SK-N-SH (cell line): ENCODE data around the gene PTPRD. TPM values are rescaled to one million over a fixed set of nuclear protein-coding genes. Genes with fewer than 3 reads are reported as not detected.

ENCODE experiments used
- CTCF ChIA-PET: fragments of 300-600, 350-600 bp; formaldehyde crosslinking; extraction: SDS; loops from one replicate; lab custom pipeline; 2021; lab: Yijun Ruan, JAX
- POLR2A ChIA-PET: fragments of 350-600 bp; sonication (Branson Sonifier 250); formaldehyde crosslinking; extraction: SDS; loops from one replicate; lab custom pipeline; 2020; ENCODE audit warnings: antibody characterized with exemption, inconsistent platforms; lab: Yijun Ruan, JAX
- DNase-seq: peaks from one replicate; pipeline ENCODE4 v3.0.0; 2012
- H2AFZ ChIP-seq: fragments of 200-600 bp; sonication (generic); 2 replicates; pipeline ENCODE4 v1.8.1; 2016; ENCODE audit warnings: antibody characterized with exemption, mild to moderate bottlenecking, low read depth
- H3F3A ChIP-seq: fragments of 200-600 bp; sonication (generic); replicated peaks from 2 replicates; pipeline ENCODE3; 2016; ENCODE audit warnings: antibody characterized with exemption, mild to moderate bottlenecking; ENCODE audit not compliant: insufficient read depth
- H3K27ac ChIP-seq, 2 experiments: fragments of 200-500 bp in 1 of 2; fragments of 200-600 bp in 1 of 2; sonication (Bioruptor generic) in 1 of 2; sonication (generic), shearing (Covaris generic) in 1 of 2; 2 replicates each; pipeline versions ENCODE4 v1.5.1 to v1.6.1; 2014 to 2016; ENCODE audit warnings: low read depth in 2 of 2, inconsistent platforms in 1 of 2, low read length in 1 of 2, mild to moderate bottlenecking in 1 of 2, mixed read lengths in 1 of 2
- H3K27me3 ChIP-seq: fragments of 200-600 bp; sonication (generic), shearing (Covaris generic); 2 replicates; pipeline ENCODE4 v1.6.1; 2016; ENCODE audit warnings: mixed run types; ENCODE audit not compliant: insufficient read depth
- H3K36me3 ChIP-seq, 2 experiments: fragments of 200-500 bp in 1 of 2; fragments of 200-600 bp in 1 of 2; sonication (Bioruptor generic) in 1 of 2; sonication (generic) in 1 of 2; replicated peaks in 1 of 2; 2 replicates each; pipeline versions ENCODE3 to v1.5.1; 2014 to 2016; ENCODE audit warnings: low read length in 1 of 2, mild to moderate bottlenecking in 1 of 2; ENCODE audit not compliant: insufficient read depth in 2 of 2, control insufficient read depth in 1 of 2
- H3K4me1 ChIP-seq, 2 experiments: fragments of 200-500 bp in 1 of 2; fragments of 200-600 bp in 1 of 2; sonication (Bioruptor generic) in 1 of 2; sonication (generic), shearing (Covaris generic) in 1 of 2; 2 replicates each; pipeline versions ENCODE4 v1.5.1 to v1.6.1; 2014 to 2016; ENCODE audit warnings: low read depth in 1 of 2, low read length in 1 of 2, mixed run types in 1 of 2; ENCODE audit not compliant: insufficient read depth in 2 of 2, control insufficient read depth in 1 of 2
- H3K4me2 ChIP-seq: fragments of 200-600 bp; sonication (generic), shearing (Covaris generic); 2 replicates; pipeline ENCODE4 v1.6.1; 2017; ENCODE audit warnings: mixed run types
- H3K4me3 ChIP-seq, 2 experiments: fragments of 200-500 bp in 1 of 2; fragments of 200-600 bp in 1 of 2; sonication (Bioruptor generic) in 1 of 2; sonication (generic), shearing (Covaris generic) in 1 of 2; 2 replicates each; pipeline versions ENCODE4 v1.5.1 to v1.8.1; 2014 to 2016; ENCODE audit warnings: low read depth in 2 of 2, inconsistent platforms in 1 of 2, low read length in 1 of 2, mild to moderate bottlenecking in 1 of 2, mixed read lengths in 1 of 2, moderate library complexity in 1 of 2
- H3K79me2 ChIP-seq: fragments of 200-600 bp; sonication (generic); 2 replicates; pipeline ENCODE4 v1.8.1; 2017; ENCODE audit warnings: mild to moderate bottlenecking; ENCODE audit not compliant: insufficient read depth
- H3K9ac ChIP-seq: fragments of 200-600 bp; sonication (generic); 2 replicates; pipeline ENCODE4 v1.6.1; 2017; ENCODE audit warnings: mixed run types
- H3K9me2 ChIP-seq: fragments of 200-600 bp; sonication (generic); 2 replicates; pipeline ENCODE4 v1.6.1; 2017; ENCODE audit warnings: mixed run types
- H3K9me3 ChIP-seq: fragments of 200-600 bp; sonication (generic); 2 replicates; pipeline ENCODE4 v1.6.1; 2017; ENCODE audit warnings: mixed run types, mild to moderate bottlenecking, moderate library complexity
- H4K20me1 ChIP-seq: fragments of 200-600 bp; sonication (generic); 2 replicates; pipeline ENCODE4 v1.6.1; 2017; ENCODE audit warnings: mild to moderate bottlenecking, mixed run types; ENCODE audit not compliant: insufficient read depth
- ELF1 ChIP-seq: IDR thresholded peaks from 2 replicates; pipeline ENCODE4 v1.4.0; 2012
- FOXJ3 ChIP-seq: sonication (generic); formaldehyde crosslinking; IDR thresholded peaks from 2 replicates; pipeline ENCODE4 v1.5.1; 2020; ENCODE audit warnings: mild to moderate bottlenecking, missing genetic modification reagents
- GATA2 ChIP-seq: sonication (generic); formaldehyde crosslinking; IDR thresholded peaks from 2 replicates; pipeline ENCODE4 v1.5.0; 2020; ENCODE audit warnings: mild to moderate bottlenecking, missing genetic modification reagents
- RAD21 ChIP-seq: IDR thresholded peaks from 2 replicates; pipeline ENCODE4 v1.6.1; 2012; ENCODE audit warnings: mild to moderate bottlenecking, low read length
- RCOR1 ChIP-seq: fragments of 150-350 bp; IDR thresholded peaks from 2 replicates; pipeline ENCODE4 v1.6.1; 2017; ENCODE audit warnings: antibody characterized with exemption, low read length
- RXRA ChIP-seq: IDR thresholded peaks from 2 replicates; pipeline ENCODE4 v1.4.0; 2012; ENCODE audit warnings: low read depth, mild to moderate bottlenecking, borderline replicate concordance
- SIN3A ChIP-seq: IDR thresholded peaks from 2 replicates; pipeline ENCODE4 v1.6.1; 2012; ENCODE audit warnings: low read depth, mild to moderate bottlenecking, low read length, moderate library complexity, borderline replicate concordance
- WGBS: methylation state at CpG from one replicate; pipeline ENCODE4 v1.1.6; 2017; ENCODE audit warnings: low lambda C conversion rate; 5-methylcytosine and 5-hydroxymethylcytosine counted together
- polyA plus RNA-seq, 3 experiments: library from polyadenylated mRNA; depleted of rRNA; stranded (reverse); fragments of >200 nt; gene quantifications; 2 replicates each; pipeline ENCODE4 v1.2.3, GENCODE V29; 2012
- TF ChIP-seq, protein P1 (sequence below): fragments of 150-350 bp; IDR thresholded peaks from 2 replicates; pipeline ENCODE4 v1.6.1; 2016; ENCODE audit warnings: mild to moderate bottlenecking, low read depth, low read length
- TF ChIP-seq, protein P2 (sequence below): IDR thresholded peaks from 2 replicates; pipeline ENCODE4 v1.4.0; 2012; ENCODE audit warnings: low read depth, borderline replicate concordance
- TF ChIP-seq, protein P3 (sequence below): IDR thresholded peaks from 2 replicates; pipeline ENCODE4 v1.4.0; 2012; ENCODE audit warnings: low read depth, borderline replicate concordance

The PTPRD gene
- polyA plus RNA-seq, 1 of the 3 experiments (the other 2 are of a cell fraction), result 0.15 TPM

DNA sequence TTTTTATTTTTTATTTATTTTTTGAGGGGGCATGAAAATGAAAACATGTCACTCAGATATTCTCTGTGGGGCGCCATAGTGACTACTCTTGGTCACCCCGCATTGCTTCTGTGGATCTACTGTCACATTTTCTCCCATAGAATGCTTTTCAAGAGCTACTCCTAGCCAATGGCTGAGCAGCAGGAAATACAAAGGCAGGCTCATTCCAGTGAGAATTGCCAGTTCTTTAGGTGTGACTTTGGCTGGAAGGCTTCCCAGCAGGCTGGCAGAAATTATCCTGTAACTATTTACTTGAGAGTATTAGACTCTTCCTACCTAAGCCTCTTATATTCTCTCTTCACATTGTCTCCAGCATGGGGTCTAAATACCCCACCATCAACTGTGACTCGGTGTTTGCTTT is 21.0 kb upstream of the PTPRD start:
- H2AFZ ChIP-seq, result no peak overlapping the region
- CTCF ChIA-PET, result no interaction called here
- no peaks in the 10 kb centered on the region for H3K79me2 ChIP-seq
- H3K36me3 ChIP-seq, result no peaks in the 10 kb centered on the region
- H3K4me3 ChIP-seq, result no peak overlapping the region
- no peak overlapping the region for H3K4me2 ChIP-seq
- H3K9me2 ChIP-seq, result no peaks in the 10 kb centered on the region
- no peaks in the 10 kb centered on the region for H3K9me3 ChIP-seq
- 27% methylated on average over 3 of the region's 3 CpGs for WGBS
- H4K20me1 ChIP-seq, result no peaks in the 10 kb centered on the region
- no peak overlapping the region for H3K9ac ChIP-seq
- H3K27ac ChIP-seq, result no peak overlapping the region
- POLR2A ChIA-PET, result no interaction called here
- no peaks in the 10 kb centered on the region for H3K4me1 ChIP-seq
- no peaks in the 10 kb centered on the region for H3K27me3 ChIP-seq
- TF ChIP-seq RAD21, result no peak
- DNase-seq, result no peak
- no peaks in the 10 kb centered on the region for H3F3A ChIP-seq

DNA sequence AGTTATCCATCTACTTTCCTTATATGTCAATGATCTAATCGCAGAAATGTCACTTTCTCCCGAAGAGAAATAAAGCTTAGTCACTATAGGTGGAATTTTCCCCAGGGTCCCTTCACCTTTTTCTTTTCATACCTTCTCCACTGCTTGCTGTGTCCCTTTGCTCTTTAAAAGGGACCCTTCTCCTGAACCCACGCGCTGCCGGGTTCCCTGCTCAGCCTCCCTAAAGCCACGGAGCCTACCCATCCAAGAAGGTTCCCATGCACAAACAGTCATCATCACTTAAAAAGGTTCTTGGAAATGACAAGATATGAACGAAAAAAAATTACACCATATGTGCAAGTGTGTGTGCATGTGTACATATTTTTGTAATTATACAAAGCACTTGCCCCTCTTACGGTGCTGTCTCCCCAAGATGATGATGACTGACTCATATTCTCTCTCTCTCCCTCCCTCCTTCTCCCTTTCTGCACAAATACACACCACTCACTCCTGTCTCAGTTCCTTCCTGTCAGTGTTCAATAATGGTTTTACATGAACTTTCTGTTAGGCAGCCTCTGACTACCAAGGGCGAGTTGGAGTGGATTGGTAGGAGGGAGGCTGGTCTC is 1.5 kb upstream of the PTPRD start:
- Histone ChIP-seq H2AFZ (no peak overlapping the region), H3K9ac (no peak overlapping the region), H3K27ac (no peak overlapping the region), H3K4me3 (no peak overlapping the region), H3F3A (no peaks in the 10 kb centered on the region), H3K36me3 (no peaks in the 10 kb centered on the region), H3K27me3 (peaks cover 37% of the 10 kb centered on the region), H3K4me1 (peaks cover 0 to 3% of the 10 kb centered on the region in 2 experiments; a peak in 1 of 4 replicates), H3K4me2 (no peak overlapping the region), H4K20me1 (no peaks in the 10 kb centered on the region), H3K79me2 (no peaks in the 10 kb centered on the region), H3K9me2 (no peaks in the 10 kb centered on the region), H3K9me3 (no peaks in the 10 kb centered on the region)
- ChIA-PET CTCF (interaction anchor here (1.3 kb wide), 1 partner anchor 10 kb away, joined by 3 read pairs; no protein-coding TSS in a partner anchor), POLR2A (interaction anchor here (0.9 kb wide), 1 partner anchor 10 kb away, joined by 3 read pairs; no protein-coding TSS in a partner anchor)
- 7% methylated on average over 9 of the region's 9 CpGs for WGBS
- TF ChIP-seq, protein P1, sequence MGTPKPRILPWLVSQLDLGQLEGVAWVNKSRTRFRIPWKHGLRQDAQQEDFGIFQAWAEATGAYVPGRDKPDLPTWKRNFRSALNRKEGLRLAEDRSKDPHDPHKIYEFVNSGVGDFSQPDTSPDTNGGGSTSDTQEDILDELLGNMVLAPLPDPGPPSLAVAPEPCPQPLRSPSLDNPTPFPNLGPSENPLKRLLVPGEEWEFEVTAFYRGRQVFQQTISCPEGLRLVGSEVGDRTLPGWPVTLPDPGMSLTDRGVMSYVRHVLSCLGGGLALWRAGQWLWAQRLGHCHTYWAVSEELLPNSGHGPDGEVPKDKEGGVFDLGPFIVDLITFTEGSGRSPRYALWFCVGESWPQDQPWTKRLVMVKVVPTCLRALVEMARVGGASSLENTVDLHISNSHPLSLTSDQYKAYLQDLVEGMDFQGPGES, result no peak
- TF ChIP-seq GATA2 (CRISPR knock-in tag) (no peak), FOXJ3 (CRISPR knock-in tag) (no peak), RXRA (no peak), SIN3A (no peak), ELF1 (no peak), RCOR1 (no peak)
- TF ChIP-seq, protein P2, sequence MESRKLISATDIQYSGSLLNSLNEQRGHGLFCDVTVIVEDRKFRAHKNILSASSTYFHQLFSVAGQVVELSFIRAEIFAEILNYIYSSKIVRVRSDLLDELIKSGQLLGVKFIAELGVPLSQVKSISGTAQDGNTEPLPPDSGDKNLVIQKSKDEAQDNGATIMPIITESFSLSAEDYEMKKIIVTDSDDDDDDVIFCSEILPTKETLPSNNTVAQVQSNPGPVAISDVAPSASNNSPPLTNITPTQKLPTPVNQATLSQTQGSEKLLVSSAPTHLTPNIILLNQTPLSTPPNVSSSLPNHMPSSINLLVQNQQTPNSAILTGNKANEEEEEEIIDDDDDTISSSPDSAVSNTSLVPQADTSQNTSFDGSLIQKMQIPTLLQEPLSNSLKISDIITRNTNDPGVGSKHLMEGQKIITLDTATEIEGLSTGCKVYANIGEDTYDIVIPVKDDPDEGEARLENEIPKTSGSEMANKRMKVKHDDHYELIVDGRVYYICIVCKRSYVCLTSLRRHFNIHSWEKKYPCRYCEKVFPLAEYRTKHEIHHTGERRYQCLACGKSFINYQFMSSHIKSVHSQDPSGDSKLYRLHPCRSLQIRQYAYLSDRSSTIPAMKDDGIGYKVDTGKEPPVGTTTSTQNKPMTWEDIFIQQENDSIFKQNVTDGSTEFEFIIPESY, result no peak
- TF ChIP-seq, protein P3, sequence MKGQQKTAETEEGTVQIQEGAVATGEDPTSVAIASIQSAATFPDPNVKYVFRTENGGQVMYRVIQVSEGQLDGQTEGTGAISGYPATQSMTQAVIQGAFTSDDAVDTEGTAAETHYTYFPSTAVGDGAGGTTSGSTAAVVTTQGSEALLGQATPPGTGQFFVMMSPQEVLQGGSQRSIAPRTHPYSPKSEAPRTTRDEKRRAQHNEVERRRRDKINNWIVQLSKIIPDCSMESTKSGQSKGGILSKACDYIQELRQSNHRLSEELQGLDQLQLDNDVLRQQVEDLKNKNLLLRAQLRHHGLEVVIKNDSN, result no peak
- DNase-seq, result no peak
